DOHH2 (cell line): ENCODE data around the gene HEG1.
"Not testable (repeated sequence)": the region's sequence is repeated elsewhere in the genome, so short reads cannot be mapped to it uniquely, and the experiment has no call there.

Experiments used
- H3F3A ChIP-seq: fragments of 200-600 bp; sonication (generic), shearing (Covaris generic); 2 replicates; pipeline ENCODE4 v1.6.0; 2016; ENCODE audit warnings: antibody characterized with exemption, mild to moderate bottlenecking; ENCODE audit not compliant: control insufficient read depth, insufficient read depth
- H3K27ac ChIP-seq: fragments of 200-600 bp; sonication (generic); 2 replicates; pipeline ENCODE4 v1.5.1; 2014; ENCODE audit warnings: low read depth, mild to moderate bottlenecking, low read length, moderate library complexity
- H3K27me3 ChIP-seq: fragments of 200-600 bp; sonication (generic); 2 replicates; pipeline ENCODE4 v1.6.1; 2014; ENCODE audit warnings: mild to moderate bottlenecking, low read length, mixed read lengths; ENCODE audit not compliant: control insufficient read depth
- H3K36me3 ChIP-seq: fragments of 200-600 bp; sonication (generic); 2 replicates; pipeline ENCODE4 v1.6.1; 2014; ENCODE audit warnings: mild to moderate bottlenecking, low read length, moderate library complexity, mixed read lengths; ENCODE audit not compliant: control insufficient read depth
- H3K4me1 ChIP-seq: fragments of 200-600 bp; sonication (generic); 2 replicates; pipeline ENCODE4 v1.6.1; 2014; ENCODE audit warnings: mild to moderate bottlenecking, low read length, mixed read lengths; ENCODE audit not compliant: control insufficient read depth
- H3K4me2 ChIP-seq: fragments of 200-600 bp; sonication (generic); 2 replicates; pipeline ENCODE4 v1.6.0; 2014; ENCODE audit warnings: mild to moderate bottlenecking, low read length, moderate library complexity
- H3K4me3 ChIP-seq: fragments of 200-600 bp; sonication (generic); 2 replicates; pipeline ENCODE4 v1.5.1; 2014; ENCODE audit warnings: mild to moderate bottlenecking, low read length, mixed read lengths
- H3K79me2 ChIP-seq: fragments of 200-600 bp; sonication (generic); 2 replicates; pipeline ENCODE4 v1.6.1; 2014; ENCODE audit warnings: mild to moderate bottlenecking, low read length, mixed read lengths; ENCODE audit not compliant: control insufficient read depth
- H3K9me2 ChIP-seq: fragments of 200-600 bp; sonication (generic); replicated peaks from 2 replicates; pipeline ENCODE4 v1.6.1; 2014; ENCODE audit warnings: mild to moderate bottlenecking, low read length, mixed read lengths; ENCODE audit not compliant: control insufficient read depth
- H3K9me3 ChIP-seq: fragments of 200-600 bp; sonication (generic); 2 replicates; pipeline ENCODE4 v1.6.1; 2014; ENCODE audit warnings: antibody characterized with exemption, low read length, mixed read lengths; ENCODE audit not compliant: control insufficient read depth, insufficient read depth
- H4K20me1 ChIP-seq: fragments of 200-600 bp; sonication (generic); 2 replicates; pipeline ENCODE4 v1.6.0; 2014; ENCODE audit warnings: low read depth, mild to moderate bottlenecking, antibody characterized with exemption, low read length, moderate library complexity; ENCODE audit not compliant: control insufficient read depth, insufficient read depth
- CTCF ChIP-seq: fragments of 200-600 bp; sonication (generic); IDR thresholded peaks from one replicate; pipeline ENCODE4 v1.5.1; 2014; ENCODE audit warnings: antibody characterized with exemption, mild to moderate bottlenecking, low read depth, low read length; ENCODE audit not compliant: poor library complexity, severe bottlenecking
- EZH2phosphoT487 ChIP-seq: fragments of 200-600 bp; sonication (generic); IDR thresholded peaks from 2 replicates; pipeline ENCODE4 v1.6.1; 2017; ENCODE audit warnings: borderline replicate concordance, mild to moderate bottlenecking, antibody characterized with exemption, low read length, moderate library complexity, mixed read lengths

Gene HEG1

GRCh38 chr3:125083776-125084175 lies 28.0 kb upstream of the HEG1 start:
- H3F3A ChIP-seq = no peaks in the 10 kb centered on the region
- no peak overlapping the region for H3K4me2 ChIP-seq

GRCh38 chr3:125082339-125082738 lies 26.5 kb upstream of the HEG1 start:
- H3K4me1 ChIP-seq, H3K79me2 ChIP-seq, H3K36me3 ChIP-seq, H4K20me1 ChIP-seq, H3K9me2 ChIP-seq, H3K9me3 ChIP-seq, H3K27me3 ChIP-seq, H3K27ac ChIP-seq, H3K4me3 ChIP-seq, H3F3A ChIP-seq, H3K4me2 ChIP-seq: not testable (repeated sequence)

More at GRCh38 chr3:125083776-125084175, 28.0 kb upstream of the HEG1 start:
- H3K4me3 ChIP-seq = no peak overlapping the region
- H4K20me1 ChIP-seq = no peaks in the 10 kb centered on the region
- H3K79me2 ChIP-seq = no peaks in the 10 kb centered on the region
- H3K36me3 ChIP-seq = no peaks in the 10 kb centered on the region
- H3K9me2 ChIP-seq = no peaks in the 10 kb centered on the region
- no peaks in the 10 kb centered on the region for H3K4me1 ChIP-seq
- H3K27ac ChIP-seq = no peak overlapping the region
- peaks cover 3% of the 10 kb centered on the region; the same call in 1 of the 2 replicates for H3K27me3 ChIP-seq
- no peaks in the 10 kb centered on the region for H3K9me3 ChIP-seq
- TF ChIP-seq EZH2phosphoT487 (no peak), CTCF (no peak)

GRCh38 chr3:125080077-125080476 lies 24.3 kb upstream of the HEG1 start:
- H3K4me1 ChIP-seq = peaks cover 10% of the 10 kb centered on the region
- no peaks in the 10 kb centered on the region for H3K36me3 ChIP-seq
- H3K9me2 ChIP-seq = no peaks in the 10 kb centered on the region
- TF ChIP-seq EZH2phosphoT487 (no peak), CTCF (no peak)
- no peak overlapping the region for H3K4me3 ChIP-seq
- H3F3A ChIP-seq = no peaks in the 10 kb centered on the region
- H3K27me3 ChIP-seq = no peaks in the 10 kb centered on the region
- no peaks in the 10 kb centered on the region for H3K9me3 ChIP-seq
- H3K27ac ChIP-seq = no peak overlapping the region
- no peaks in the 10 kb centered on the region for H3K79me2 ChIP-seq
- no peak overlapping the region for H3K4me2 ChIP-seq
- no peaks in the 10 kb centered on the region for H4K20me1 ChIP-seq

GRCh38 chr3:125079675-125080045 lies 23.9 kb upstream of the HEG1 start:
- no peaks in the 10 kb centered on the region for H3K9me2 ChIP-seq
- no peak overlapping the region for H3K27ac ChIP-seq
- no peaks in the 10 kb centered on the region for H3K27me3 ChIP-seq
- no peaks in the 10 kb centered on the region for H3K79me2 ChIP-seq
- TF ChIP-seq EZH2phosphoT487 (no peak), CTCF (no peak)
- no peaks in the 10 kb centered on the region for H3F3A ChIP-seq
- peaks cover 10% of the 10 kb centered on the region for H3K4me1 ChIP-seq
- H4K20me1 ChIP-seq = no peaks in the 10 kb centered on the region
- H3K4me2 ChIP-seq = no peak overlapping the region
- no peak overlapping the region for H3K4me3 ChIP-seq
- no peaks in the 10 kb centered on the region for H3K9me3 ChIP-seq
- H3K36me3 ChIP-seq = no peaks in the 10 kb centered on the region
